K562 (cell line): ENCODE measurements around the gene CFD. TPM values are rescaled to one million over a fixed set of nuclear protein-coding genes. Genes with fewer than 3 reads are reported as not detected.

ENCODE experiments used
- ATAC-seq: fragments of 200-7000 bp; cut with Tn5 transposase; 3 replicates; pipeline ENCODE4 v1.9.1; 2020; ENCODE audit warnings: moderate library complexity
- BruUV-seq: library from RNA; stranded (reverse); fragments of 400-500 nt; replicated peaks from 2 replicates; lab custom pipeline; 2021; lab: Mats Ljungman, UMichigan
- CTCF ChIA-PET: fragments of 300-600 bp; formaldehyde crosslinking; extraction: SDS; loops from one replicate; lab custom pipeline; 2021; ENCODE audit warnings: low intra/inter-chr PET ratio; lab: Yijun Ruan, JAX
- POLR2A ChIA-PET: fragments of 300-600, 350-650 bp; sonication (Branson Sonifier 250); formaldehyde crosslinking; extraction: SDS; loops from one replicate; lab custom pipeline; 2021; ENCODE audit warnings: antibody characterized with exemption, inconsistent platforms; lab: Yijun Ruan, JAX
- DNase-seq, 4 experiments: peaks; one replicate each; pipeline versions ENCODE4 v3.0.0 to v3.0.0-alpha.2; 2011 to 2018; ENCODE audit warnings: low spot score in 3 of 4, mixed read lengths in 3 of 4; ENCODE audit errors: extremely low read depth in 1 of 4
- FAIRE-seq: peaks from 2 replicates; lab custom pipeline; 2011; peaks lifted over from hg19 to GRCh38; lab: Jason Lieb, UNC
- H2AFZ ChIP-seq: 2 replicates; pipeline ENCODE4 v1.6.0; 2011; ENCODE audit warnings: low read depth, low read length, control low read depth, inconsistent platforms
- H3K27ac ChIP-seq: fragments of 200-600 bp; 3 replicates; pipeline ENCODE4 v1.8.0; 2011; ENCODE audit warnings: low read depth, mild to moderate bottlenecking, control low read depth, inconsistent platforms, low read length, moderate library complexity, mixed read lengths; ENCODE audit errors: extremely low read depth
- H3K27me3 ChIP-seq, 2 experiments: fragments of 300-600 bp in 1 of 2; 2 replicates in 1 of 2; 3 replicates in 1 of 2; pipeline versions ENCODE4 v1.6.0 to v1.8.0; 2011; ENCODE audit warnings: inconsistent platforms in 2 of 2, low read length in 2 of 2, mild to moderate bottlenecking in 1 of 2, mixed read lengths in 1 of 2, moderate library complexity in 1 of 2; ENCODE audit not compliant: control insufficient read depth in 2 of 2, insufficient read depth in 2 of 2
- H3K36me3 ChIP-seq: fragments of 300-600 bp; 3 replicates; pipeline ENCODE4 v1.8.0; 2011; ENCODE audit warnings: mild to moderate bottlenecking, low read length, inconsistent platforms; ENCODE audit not compliant: control insufficient read depth, insufficient read depth
- H3K4me1 ChIP-seq, 2 experiments: fragments of 200-600 bp in 1 of 2; replicated peaks in 1 of 2; 2 replicates in 1 of 2; 3 replicates in 1 of 2; pipeline versions ENCODE4 v1.5.1 to v1.8.0; 2011; ENCODE audit warnings: inconsistent platforms in 2 of 2, low read length in 2 of 2, mild to moderate bottlenecking in 1 of 2, mixed read lengths in 1 of 2, moderate library complexity in 1 of 2; ENCODE audit not compliant: control insufficient read depth in 2 of 2, insufficient read depth in 2 of 2
- H3K4me2 ChIP-seq: 2 replicates; pipeline ENCODE4 v1.6.1; 2011; ENCODE audit warnings: low read length, control low read depth, inconsistent platforms, mixed read lengths; ENCODE audit not compliant: insufficient read depth
- H3K4me3 ChIP-seq: fragments of 200-600 bp; sonication (generic), shearing (Covaris generic); 2 replicates; pipeline ENCODE4 v1.5.1; 2016; ENCODE audit warnings: control low read depth, inconsistent platforms
- H3K79me2 ChIP-seq: fragments of 200-600 bp; 3 replicates; pipeline ENCODE4 v1.8.0; 2011; ENCODE audit warnings: low read length, inconsistent platforms; ENCODE audit not compliant: control insufficient read depth, insufficient read depth
- H3K9ac ChIP-seq, 2 experiments: 2 replicates each; pipeline versions ENCODE4 v1.6.0 to v1.6.1; 2011; ENCODE audit warnings: low read depth in 2 of 2, low read length in 2 of 2, control low read depth in 1 of 2, inconsistent platforms in 1 of 2, mild to moderate bottlenecking in 1 of 2, mixed read lengths in 1 of 2; ENCODE audit not compliant: insufficient read depth in 1 of 2
- H3K9me1 ChIP-seq: one replicate; pipeline ENCODE4 v1.6.0; 2011; ENCODE audit warnings: inconsistent platforms, mild to moderate bottlenecking, low read length, moderate library complexity; ENCODE audit not compliant: control insufficient read depth, insufficient read depth
- H3K9me3 ChIP-seq: replicated peaks from 2 replicates; pipeline ENCODE4 v1.5.1; 2011; ENCODE audit warnings: low read depth, low read length, inconsistent platforms; ENCODE audit not compliant: control insufficient read depth, insufficient read depth
- H4K20me1 ChIP-seq: replicated peaks from 2 replicates; pipeline ENCODE4 v1.6.1; 2011; ENCODE audit warnings: low read length, inconsistent platforms, mixed read lengths; ENCODE audit not compliant: control insufficient read depth, insufficient read depth
- ASH1L ChIP-seq: fragments of 450-650 bp; IDR thresholded peaks from 2 replicates; pipeline ENCODE4 v1.6.1; 2018; ENCODE audit warnings: borderline replicate concordance, mild to moderate bottlenecking, low read depth; ENCODE audit not compliant: partially characterized antibody
- FIP1L1 ChIP-seq: fragments of 200-400 bp; formaldehyde crosslinking; IDR thresholded peaks from 2 replicates; pipeline ENCODE4 v1.6.1; 2018; ENCODE audit warnings: mild to moderate bottlenecking, low read depth, low read length; ENCODE audit not compliant: poor library complexity, severe bottlenecking
- MAZ ChIP-seq, 2 experiments: fragments of 450-650 bp in 1 of 2; sonication (generic) in 1 of 2; formaldehyde crosslinking; IDR thresholded peaks in 1 of 2; conservative IDR thresholded peaks in 1 of 2; 2 replicates each; pipeline versions ENCODE4 v1.4.0 to v1.5.0; 2020; ENCODE audit warnings: mild to moderate bottlenecking in 1 of 2, missing genetic modification reagents in 1 of 2
- MLLT1 ChIP-seq, 2 experiments: fragments of 450-650 bp; IDR thresholded peaks; 2 replicates each; pipeline ENCODE4 v1.6.1; 2016
- MYNN ChIP-seq, 2 experiments: sonication (generic); formaldehyde crosslinking in 1 of 2; IDR thresholded peaks; 2 replicates each; pipeline versions ENCODE4 v1.5.0 to v1.6.1; 2016 to 2020; ENCODE audit warnings: antibody characterized with exemption in 1 of 2, missing genetic modification reagents in 1 of 2
- PCBP1 ChIP-seq: fragments of 200-400 bp; formaldehyde crosslinking; IDR thresholded peaks from 2 replicates; pipeline ENCODE4 v1.6.1; 2018; ENCODE audit warnings: mild to moderate bottlenecking, low read depth, low read length; ENCODE audit not compliant: poor library complexity, severe bottlenecking
- POLR2G ChIP-seq: fragments of 200-400 bp; formaldehyde crosslinking; IDR thresholded peaks from 2 replicates; pipeline ENCODE4 v1.6.1; 2017; ENCODE audit warnings: low read depth, mild to moderate bottlenecking, antibody characterized with exemption, low read length, moderate library complexity
- SUPT5H ChIP-seq: fragments of 450-650 bp; IDR thresholded peaks from 2 replicates; pipeline ENCODE4 v1.6.1; 2016
- ZFX ChIP-seq: sonication (generic); formaldehyde crosslinking; IDR thresholded peaks from 2 replicates; pipeline ENCODE4 v1.8.0; 2022; ENCODE audit warnings: mild to moderate bottlenecking, missing genetic modification reagents, moderate library complexity
- ZNF197 ChIP-seq: fragments of 200-800 bp; sonication (Bioruptor generic); IDR thresholded peaks from 2 replicates; pipeline ENCODE4 v1.6.1; 2016; ENCODE audit warnings: low read depth, missing genetic modification characterization, missing compliant biosample characterization
- ZNF511 ChIP-seq: sonication (generic); formaldehyde crosslinking; IDR thresholded peaks from 2 replicates; pipeline ENCODE4 v1.8.0; 2022; ENCODE audit warnings: mild to moderate bottlenecking, missing genetic modification reagents
- WGBS: fragments of 100-300 bp; shearing (Covaris generic); methylation state at CpG from one replicate; pipeline ENCODE4 v1.1.6; 2016; ENCODE audit warnings: low coverage, mixed read lengths; ENCODE audit not compliant: insufficient coverage; ENCODE audit errors: missing lambda C conversion rate; 5-methylcytosine and 5-hydroxymethylcytosine counted together
- in situ Hi-C: fragments of 300-500 bp; cut with MboI; formaldehyde crosslinking; loops from 4 replicates; pipeline ENCODE4 v1.15.0; 2018; ENCODE audit warnings: inconsistent platforms, mixed read lengths
- intact Hi-C: fragments of 100-400 bp; cut with micrococcal nuclease; formaldehyde crosslinking; loops from 2 replicates; pipeline ENCODE4 v1.14.2; 2022
- polyA plus RNA-seq, 8 experiments: library from polyadenylated mRNA; depleted of rRNA in 4 of 8; stranded (reverse) in 5 of 8; unstranded in 3 of 8; fragments of >200 nt; fragmentation: Nextera tagmentation in 2 of 8; fragmentation: Illumina TruSeq in 1 of 8; extraction: Ambion mirVana in 2 of 8; extraction: Trizol in 1 of 8; gene quantifications; 2 replicates each; pipeline versions ENCODE4 v1.2.1 to v1.2.3, GENCODE V29; 2011 to 2014; ENCODE audit warnings: inconsistent platforms in 1 of 8, missing spikeins in 1 of 8
- total RNA-seq, 7 experiments: library from RNA; depleted of rRNA in 6 of 7; stranded (reverse); fragments of >200 nt in 6 of 7; fragmentation: Illumina TruSeq in 2 of 7; extraction: Trizol in 2 of 7; gene quantifications; 2 replicates each; pipeline versions ENCODE4 v1.2.1 to v1.2.3, GENCODE V29; 2011 to 2021; ENCODE audit warnings: low replicate concordance in 1 of 7

Gene CFD
- total and polyA plus RNA-seq, 9 of the 15 experiments (the other 6 are each of a cell fraction or from before 2014, with no cell fraction given), result 0.52 to 59.4 (median 7.6) TPM

DNA sequence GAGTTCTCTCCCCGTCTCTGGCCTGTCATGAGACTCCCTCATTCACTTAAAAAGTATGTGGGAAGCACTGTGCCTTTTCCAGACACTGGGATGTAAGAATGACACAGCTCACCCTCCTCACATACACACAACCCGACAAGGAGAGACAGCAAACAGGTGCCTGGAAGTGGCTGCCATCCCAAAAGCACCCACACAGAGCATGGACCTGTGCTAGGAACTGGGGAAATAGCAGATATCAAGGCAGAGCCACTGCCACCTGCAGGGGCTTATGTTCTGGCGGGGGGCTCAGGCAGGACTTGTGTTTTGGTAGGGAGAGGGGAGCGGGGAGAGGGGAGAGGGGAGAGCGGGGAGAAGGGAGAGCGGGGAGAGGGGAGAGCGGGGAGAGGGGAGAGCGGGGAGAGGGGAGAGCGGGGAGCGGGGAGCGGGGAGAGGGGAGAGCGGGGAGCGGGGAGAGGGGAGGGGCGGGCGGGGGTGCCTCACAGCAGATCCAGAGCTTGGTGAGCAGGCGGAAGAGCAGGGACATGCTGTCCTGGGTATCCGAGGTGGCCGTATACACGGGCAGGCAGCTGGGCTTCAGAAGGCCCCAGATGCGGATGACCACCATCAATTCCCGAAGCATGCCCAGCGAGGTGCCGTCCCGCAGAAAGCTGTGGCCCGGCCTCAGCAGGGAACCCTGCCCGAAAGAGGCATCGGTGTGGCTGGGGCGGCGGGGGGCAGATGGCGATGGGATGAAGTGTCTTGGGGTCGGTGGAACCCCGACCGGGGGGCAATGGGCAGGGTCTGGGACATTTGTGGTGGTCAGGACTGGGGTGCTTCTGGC lies 12.2 kb downstream of the CFD start:
- in situ Hi-C loops (no loop called here), intact Hi-C loops (no loop called here)
- CTCF ChIA-PET, result no interaction called here
- H3K4me3 ChIP-seq, result no peak overlapping the region
- H3K36me3 ChIP-seq, result peaks cover 79% of the 10 kb centered on the region; the same call in 2 of the 3 replicates
- peaks cover 16 to 78% of the 10 kb centered on the region in 2 experiments for H3K4me1 ChIP-seq
- TF ChIP-seq MYNN (IDR thresholded peaks at IDR 0.05) (peak; percentile 98), MYNN (CRISPR knock-in tag; IDR thresholded peaks at IDR 0.05) (peak; percentile 54; the same call in 1 of the 2 replicates), PCBP1 (peak; percentile 65), SUPT5H (peak; percentile 23; the same call in 1 of the 2 replicates), ZNF197 (no peak), MAZ (CRISPR knock-in tag; conservative IDR thresholded peaks at IDR 0.05 in 1 of 2, IDR thresholded peaks at IDR 0.05 in 1 of 2) (peak in 1 of 2 experiments; percentile 44; a peak in 2 of 4 replicates), ZFX (CRISPR knock-in tag) (peak; percentile 14; the same call in 1 of the 2 replicates), POLR2G (peak; percentile 72; the same call in 1 of the 2 replicates), MLLT1 (IDR thresholded peaks at IDR 0.05) (0 out of 4 replicates have a peak, but pooled peaks of 1 of the 2 experiments have one; percentile 23), FIP1L1 (peak; percentile 80), ZNF511 (CRISPR knock-in tag) (peak; percentile 21; the same call in 1 of the 2 replicates), ASH1L (no peak)
- H4K20me1 ChIP-seq, result no peaks in the 10 kb centered on the region; the same call in 1 of the 2 replicates
- H2AFZ ChIP-seq, result no peak overlapping the region
- no peaks in the 10 kb centered on the region for H3K79me2 ChIP-seq
- FAIRE-seq, result no peak
- H3K9ac ChIP-seq, result 0 out of 4 replicates have a peak overlapping the region, but pooled peaks of 1 of the 2 experiments have one; percentile 36
- DNase-seq, result peak; percentile 42 to 64 (median 54)
- H3K9me1 ChIP-seq, result no peaks in the 10 kb centered on the region
- WGBS, result 85% methylated on average over 18 of the region's 33 CpGs
- H3K9me3 ChIP-seq, result no peaks in the 10 kb centered on the region
- POLR2A ChIA-PET, result interaction anchor here (2.0 kb wide), 1 partner anchor 36 kb away, joined by 7 read pairs; no protein-coding TSS in a partner anchor
- BruUV-seq, result no TSS peak
- H3K27ac ChIP-seq, result peak overlapping the region; percentile 66; the same call in 1 of the 3 replicates
- H3K4me2 ChIP-seq, result no peak overlapping the region
- no peaks in the 10 kb centered on the region for H3K27me3 ChIP-seq
- ATAC-seq, result 0 out of 3 replicates have a peak, but pooled peaks have one; percentile 10
